HG02759 (cell line): Measurements from ENCODE around the gene WDFY4.

Source experiments
- ATAC-seq: cut with Tn5 transposase; IDR thresholded peaks from one replicate; pipeline ENCODE4 v1.9.1; 2021; ENCODE audit warnings: mild to moderate bottlenecking, moderate library complexity; ENCODE audit not compliant: unreplicated experiment

Gene WDFY4

GRCh38 chr10:48767373-48768143 lies 82.9 kb downstream of the WDFY4 start:
- no peak for ATAC-seq

- ATAC-seq: no peak
Measured at GRCh38 chr10:48768144-48768766, 83.6 kb downstream of the WDFY4 start.

GRCh38 chr10:48768926-48769325 lies 84.3 kb downstream of the WDFY4 start:
- ATAC-seq: no peak

- ATAC-seq: no peak
Measured at GRCh38 chr10:48769706-48770435, 85.2 kb downstream of the WDFY4 start.

- ATAC-seq: no peak
Measured at GRCh38 chr10:48770561-48771089, 86.0 kb downstream of the WDFY4 start.

GRCh38 chr10:48771234-48771633 lies 86.6 kb downstream of the WDFY4 start:
- ATAC-seq: no peak

- no peak for ATAC-seq
Measured at GRCh38 chr10:48772059-48772458, 87.4 kb downstream of the WDFY4 start.

GRCh38 chr10:48773580-48773979 lies 88.9 kb downstream of the WDFY4 start:
- ATAC-seq: peak; percentile 70

- no peak for ATAC-seq
Measured at GRCh38 chr10:48774416-48775205, 89.9 kb downstream of the WDFY4 start.

- no peak for ATAC-seq
Measured at GRCh38 chr10:48775206-48775517, 90.5 kb downstream of the WDFY4 start.

GRCh38 chr10:48776005-48776522 lies 91.4 kb downstream of the WDFY4 start:
- ATAC-seq: no peak

GRCh38 chr10:48776528-48776927 lies 91.9 kb downstream of the WDFY4 start:
- ATAC-seq: no peak

- no peak for ATAC-seq
Measured at GRCh38 chr10:48777110-48777509, 92.4 kb downstream of the WDFY4 start.

- no peak for ATAC-seq
Measured at GRCh38 chr10:48778193-48778857, 93.7 kb downstream of the WDFY4 start.

GRCh38 chr10:48779077-48779476 lies 94.4 kb downstream of the WDFY4 start:
- ATAC-seq: no peak

- no peak for ATAC-seq
Measured at GRCh38 chr10:48779546-48780152, 95.0 kb downstream of the WDFY4 start.

- ATAC-seq: no peak
Measured at GRCh38 chr10:48780341-48780740, 95.7 kb downstream of the WDFY4 start.

GRCh38 chr10:48782386-48782785 lies 97.7 kb downstream of the WDFY4 start:
- ATAC-seq: no peak

- ATAC-seq: no peak
Measured at GRCh38 chr10:48784031-48784430, 99.4 kb downstream of the WDFY4 start.

GRCh38 chr10:48785796-48786195 lies 101.1 kb downstream of the WDFY4 start:
- no peak for ATAC-seq
